Activated CD8-positive, alpha-beta T cell treated with anti-CD3 and anti-CD28 coated beads for 36 hours (primary cell): ENCODE results near the gene PPP2R5D. TPM values are rescaled to one million over a fixed set of nuclear protein-coding genes. Genes with fewer than 3 reads are reported as not detected.

Experiments used
- ATAC-seq: fragments of 200-7000 bp; cut with Tn5 transposase; one replicate; pipeline ENCODE4 v1.10.0; 2021; ENCODE audit warnings: mild to moderate bottlenecking, moderate library complexity
- CTCF ChIA-PET: fragments of 350-600 bp; sonication (Branson Sonifier 250); formaldehyde crosslinking; loops from one replicate; lab custom pipeline; 2021; ENCODE audit warnings: antibody characterized with exemption; lab: Charles Lee
- POLR2A ChIA-PET: fragments of 350-600 bp; sonication (Branson Sonifier 250); formaldehyde crosslinking; loops from one replicate; lab custom pipeline; 2021; ENCODE audit warnings: antibody characterized with exemption; lab: Charles Lee
- DNase-seq: peaks from one replicate; pipeline ENCODE4 v3.0.0-alpha.2; 2020
- H3K27ac Mint-ChIP-seq: one replicate; pipeline ENCODE4 v1.8.0; 2021; ENCODE audit warnings: mild to moderate bottlenecking, mixed read lengths
- H3K27me3 Mint-ChIP-seq: one replicate; pipeline ENCODE4 v1.8.0; 2021; ENCODE audit warnings: mixed read lengths
- H3K36me3 Mint-ChIP-seq: one replicate; pipeline ENCODE4 v1.8.0; 2021; ENCODE audit warnings: low read depth, mixed read lengths
- H3K4me1 Mint-ChIP-seq: one replicate; pipeline ENCODE4 v1.8.0; 2021; ENCODE audit warnings: low read depth, mixed read lengths
- H3K4me3 Mint-ChIP-seq: one replicate; pipeline ENCODE4 v1.8.0; 2021; ENCODE audit warnings: mild to moderate bottlenecking, moderate library complexity, mixed read lengths
- H3K9me3 Mint-ChIP-seq: one replicate; pipeline ENCODE4 v1.8.0; 2021; ENCODE audit warnings: mixed read lengths
- CTCF ChIP-seq: fragments of 200-600 bp; IDR thresholded peaks from one replicate; pipeline ENCODE4 v1.8.0; 2022; ENCODE audit warnings: antibody characterized with exemption, mild to moderate bottlenecking
- intact Hi-C: fragments of 100-400 bp; cut with micrococcal nuclease; formaldehyde crosslinking; loops from one replicate; pipeline ENCODE4 v1.10.0; 2022
- total RNA-seq, 2 experiments: library from RNA; stranded (reverse); gene quantifications; one replicate each; pipeline ENCODE4 v1.2.3, GENCODE V29; 2021

PPP2R5D gene
- total RNA-seq, 2 experiments from 2014 or later, result 41.6 to 47.5 TPM

- ATAC-seq, result no peak
- peaks cover 45% of the 10 kb centered on the region for H3K4me1 Mint-ChIP-seq
- POLR2A ChIA-PET, result interaction anchor here (0.7 to 3.8 kb wide), 14 partner anchors 8 to 196 kb away, joined by 3 to 38 read pairs (median 6); partner anchors contain the start of genes CNPY3, CUL7 and KLHDC3
These were observed 5.9 kb upstream of the PPP2R5D start for GRCh38 chr6:42978487-42978838.

GRCh38 chr6:42978839-42979522, 5.4 kb upstream of the PPP2R5D start, which contains the start of gene PEX6:
PEX6 (minus strand) TSS chr6:42979181; CDS start chr6:42979150, 31 bp downstream.
- H3K27ac Mint-ChIP-seq, result peak within 1 kb of the TSS; percentile 95
- intact Hi-C loops, result loop anchor here (1.0 to 5.0 kb wide), 2 partner anchors 33 to 49 kb away; partner anchors contain the start of genes KLHDC3 and MEA1
- POLR2A ChIA-PET, result interaction anchor here (0.6 to 3.8 kb wide), 28 partner anchors 9 to 271 kb away, joined by 3 to 38 read pairs (median 4); partner anchors contain the start of genes CNPY3, CUL7, KLHDC3 and PTCRA

More at GRCh38 chr6:42978487-42978838, 5.9 kb upstream of the PPP2R5D start:
- no peak for DNase-seq
- no peaks in the 10 kb centered on the region for H3K9me3 Mint-ChIP-seq
- intact Hi-C loops, result loop anchor here (5.0 kb wide), 1 partner anchor 34 kb away; the partner anchor contains the start of genes KLHDC3 and MEA1
- peak overlapping the region; percentile 88 for H3K4me3 Mint-ChIP-seq
- no peak for TF ChIP-seq CTCF
- CTCF ChIA-PET, result interaction anchor here (2.5 kb wide), 1 partner anchor 49 kb away, joined by 10 read pairs; the partner anchor contains the start of gene CNPY3
- H3K36me3 Mint-ChIP-seq, result peaks cover 20% of the 10 kb centered on the region
- H3K27me3 Mint-ChIP-seq, result no peaks in the 10 kb centered on the region
- H3K27ac Mint-ChIP-seq, result peak overlapping the region; percentile 81

GRCh38 chr6:42979523-42980177, 4.7 kb upstream of the PPP2R5D start:
- ChIA-PET CTCF (interaction anchor here (1.3 to 2.5 kb wide), 3 partner anchors 50 to 164 kb away, joined by 8 to 10 read pairs (median 9); partner anchors contain the start of gene CNPY3), POLR2A (interaction anchor here (0.6 to 3.8 kb wide), 26 partner anchors 8 to 272 kb away, joined by 3 to 38 read pairs (median 4); partner anchors contain the start of genes CNPY3, CUL7, KLHDC3 and PTCRA)
- TF ChIP-seq CTCF, result no peak
- H3K36me3 Mint-ChIP-seq, result peaks cover 19% of the 10 kb centered on the region
- H3K27me3 Mint-ChIP-seq, result no peaks in the 10 kb centered on the region
- peak overlapping the region; percentile 95 for H3K27ac Mint-ChIP-seq
- peak overlapping the region; percentile 85 for H3K4me3 Mint-ChIP-seq
- no peaks in the 10 kb centered on the region for H3K9me3 Mint-ChIP-seq
- peaks cover 43% of the 10 kb centered on the region for H3K4me1 Mint-ChIP-seq
- peak; percentile 17 for ATAC-seq
- peak; percentile 49 for DNase-seq
- intact Hi-C loops, result loop anchor here (1.0 to 5.0 kb wide), 2 partner anchors 33 to 49 kb away; partner anchors contain the start of genes KLHDC3 and MEA1

More at GRCh38 chr6:42978839-42979522, 5.4 kb upstream of the PPP2R5D start, which contains the start of gene PEX6:
- peaks cover 45% of the 10 kb centered on the region for H3K4me1 Mint-ChIP-seq
- H3K9me3 Mint-ChIP-seq, result no peaks in the 10 kb centered on the region
- peaks cover 20% of the 10 kb centered on the region for H3K36me3 Mint-ChIP-seq
- no peak for TF ChIP-seq CTCF
- H3K4me3 Mint-ChIP-seq, result peak within 1 kb of the TSS; percentile 88
- H3K27me3 Mint-ChIP-seq, result no peaks in the 10 kb centered on the region
- ATAC-seq (peak; percentile 92), DNase-seq (peak; percentile 94)
- CTCF ChIA-PET, result interaction anchor here (1.3 to 2.5 kb wide), 3 partner anchors 49 to 165 kb away, joined by 8 to 10 read pairs (median 9); partner anchors contain the start of gene CNPY3

GRCh38 chr6:42981836-42982235, 2.5 kb upstream of the PPP2R5D start:
- CTCF ChIA-PET, result no interaction called here
- Mint-ChIP-seq H3K4me1 (peaks cover 43% of the 10 kb centered on the region), H3K9me3 (no peaks in the 10 kb centered on the region), H3K27me3 (no peaks in the 10 kb centered on the region), H3K27ac (peak overlapping the region; percentile 2), H3K36me3 (peaks cover 10% of the 10 kb centered on the region), H3K4me3 (no peak overlapping the region)
- intact Hi-C loops, result no loop called here
- ATAC-seq, result no peak
- no peak for TF ChIP-seq CTCF
- no peak for DNase-seq
- POLR2A ChIA-PET, result no interaction called here
